GM23248 (cell line): ENCODE measurements around the gene BHLHE40. TPM values are rescaled to one million over a fixed set of nuclear protein-coding genes. Genes with fewer than 3 reads are reported as not detected.
A peak's percentile ranks its signal among the peaks of the same experiment; 100 is the strongest.

ENCODE experiments used
- DNase-seq: peaks from one replicate; pipeline ENCODE4 v3.0.0-alpha.2; 2015
- H2AFZ ChIP-seq: fragments of 200-600 bp; sonication (generic); 2 replicates; pipeline ENCODE4 v1.6.1; 2016; ENCODE audit warnings: antibody characterized with exemption
- H3F3A ChIP-seq: fragments of 200-600 bp; sonication (generic); 2 replicates; pipeline ENCODE4 v1.6.1; 2016; ENCODE audit warnings: mild to moderate bottlenecking, antibody characterized with exemption, mixed run types; ENCODE audit not compliant: insufficient read depth
- H3K27ac ChIP-seq: fragments of 200-600 bp; sonication (generic); 2 replicates; pipeline ENCODE4 v1.5.1; 2016; ENCODE audit warnings: mild to moderate bottlenecking
- H3K27me3 ChIP-seq: fragments of 200-600 bp; sonication (generic); replicated peaks from 2 replicates; pipeline ENCODE4 v1.6.1; 2016; ENCODE audit warnings: mild to moderate bottlenecking; ENCODE audit not compliant: insufficient read depth
- H3K36me3 ChIP-seq: fragments of 200-600 bp; sonication (generic); 2 replicates; pipeline ENCODE4 v1.6.1; 2016; ENCODE audit warnings: low read depth, mild to moderate bottlenecking
- H3K4me1 ChIP-seq: fragments of 200-600 bp; sonication (generic); 2 replicates; pipeline ENCODE4 v1.6.1; 2016; ENCODE audit warnings: mild to moderate bottlenecking; ENCODE audit not compliant: insufficient read depth
- H3K4me2 ChIP-seq: fragments of 200-600 bp; sonication (generic); one replicate; pipeline ENCODE4 v1.6.1; 2016; ENCODE audit warnings: mild to moderate bottlenecking; ENCODE audit not compliant: unreplicated experiment
- H3K4me3 ChIP-seq: fragments of 200-600 bp; sonication (generic); 2 replicates; pipeline ENCODE4 v1.5.1; 2016; ENCODE audit warnings: mild to moderate bottlenecking
- H3K79me2 ChIP-seq: fragments of 200-600 bp; sonication (generic); 2 replicates; pipeline ENCODE4 v1.6.1; 2016; ENCODE audit warnings: mild to moderate bottlenecking; ENCODE audit not compliant: insufficient read depth
- H3K9ac ChIP-seq: fragments of 200-600 bp; sonication (generic); 2 replicates; pipeline ENCODE4 v1.6.1; 2016; ENCODE audit warnings: mild to moderate bottlenecking
- H3K9me2 ChIP-seq: fragments of 200-600 bp; sonication (generic); 2 replicates; pipeline ENCODE4 v1.6.1; 2016; ENCODE audit warnings: mixed run types, mild to moderate bottlenecking, moderate library complexity; ENCODE audit not compliant: insufficient read depth
- H3K9me3 ChIP-seq: fragments of 200-600 bp; sonication (generic); one replicate; pipeline ENCODE4 v1.6.1; 2017; ENCODE audit warnings: low read depth
- H4K20me1 ChIP-seq: fragments of 200-600 bp; sonication (generic); 2 replicates; pipeline ENCODE4 v1.6.0; 2016; ENCODE audit not compliant: insufficient read depth
- EZH2 ChIP-seq: fragments of 200-600 bp; sonication (generic); IDR thresholded peaks from 2 replicates; pipeline ENCODE4 v1.6.1; 2018; ENCODE audit warnings: antibody characterized with exemption, mild to moderate bottlenecking; ENCODE audit not compliant: insufficient read depth, poor library complexity, severe bottlenecking
- EZH2phosphoT487 ChIP-seq: fragments of 200-600 bp; sonication (generic); IDR thresholded peaks from 2 replicates; pipeline ENCODE4 v1.6.1; 2018; ENCODE audit warnings: antibody characterized with exemption, moderate library complexity, mild to moderate bottlenecking, low read depth; ENCODE audit not compliant: insufficient read depth
- WGBS, 2 experiments: methylation state at CpG; one replicate each; pipeline ENCODE4 v1.1.6; 2015 to 2017; ENCODE audit warnings: low lambda C conversion rate in 2 of 2, low coverage in 1 of 2; ENCODE audit errors: missing lambda C conversion rate in 2 of 2; 5-methylcytosine and 5-hydroxymethylcytosine counted together
- in situ Hi-C: fragments of 300-500 bp; cut with MboI; formaldehyde crosslinking; loops from 2 replicates; pipeline ENCODE4 v1.15.0; 2020
- polyA plus RNA-seq: library from polyadenylated mRNA; unstranded; fragments of >200 nt; fragmentation: Nextera tagmentation; extraction: Ambion mirVana; gene quantifications from 2 replicates; pipeline ENCODE4 v1.2.1, GENCODE V29; 2016
- total RNA-seq: library from RNA; depleted of rRNA; stranded (reverse); fragments of >200 nt; shearing (Covaris generic); gene quantifications from 2 replicates; pipeline ENCODE4 v1.2.3, GENCODE V29; 2014

Gene BHLHE40
- total and polyA plus RNA-seq, 2 experiments from 2014 or later: 33.9 to 42.9 TPM

DNA sequence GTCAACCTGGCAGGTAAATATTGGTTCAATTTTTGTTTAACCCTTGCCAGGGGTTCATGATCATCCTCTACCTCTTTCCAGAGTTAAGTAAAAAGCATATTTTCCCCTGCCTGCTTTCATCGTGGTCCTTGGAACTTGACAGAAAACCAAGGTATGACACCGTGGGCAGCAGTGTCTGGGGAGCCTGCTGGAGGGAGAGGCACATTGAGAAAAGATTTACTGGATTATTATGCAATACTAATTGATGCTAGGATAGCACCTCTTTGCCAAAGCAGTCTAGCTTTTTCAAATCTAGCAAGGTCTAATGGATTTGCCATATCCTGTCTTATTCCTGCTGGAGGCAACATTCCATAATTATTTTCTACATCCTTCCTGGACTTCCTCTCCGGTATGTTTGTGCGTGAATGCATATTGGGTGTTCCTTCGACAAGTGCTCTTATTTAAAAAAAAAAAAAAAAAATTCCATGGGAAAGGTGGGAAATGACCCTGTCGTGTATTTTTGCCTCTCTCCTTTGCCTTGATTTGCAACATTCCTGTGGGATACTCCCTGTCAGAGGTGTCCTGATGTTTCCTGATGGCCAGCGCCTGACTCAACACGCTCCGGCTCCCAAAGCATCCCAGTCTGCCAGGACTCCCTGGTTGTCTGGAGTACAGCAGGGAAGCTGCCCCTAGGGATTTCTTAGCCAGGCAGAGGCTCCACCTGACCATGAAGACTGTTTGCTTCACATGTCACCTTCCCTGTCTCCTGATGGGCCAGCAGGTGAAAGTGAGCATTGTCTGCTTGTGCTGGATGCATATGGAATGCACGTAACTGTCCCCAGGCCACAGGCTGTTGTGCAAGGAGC, 6.3 kb downstream of the BHLHE40 start:
- peak overlapping the region; percentile 98 for H3K4me2 ChIP-seq
- peak; percentile 75 for DNase-seq
- H3K27ac ChIP-seq: peak overlapping the region; percentile 98
- 56 to 57% methylated on average over 10 of the region's 10 CpGs for whole genome bisulfite sequencing, 2 experiments
- in situ Hi-C loops: no loop called here
- H2AFZ ChIP-seq: no peak overlapping the region
- no peaks in the 10 kb centered on the region for H3K9me3 ChIP-seq
- H3K9me2 ChIP-seq: no peaks in the 10 kb centered on the region
- H3K79me2 ChIP-seq: peaks cover 40% of the 10 kb centered on the region
- H4K20me1 ChIP-seq: no peaks in the 10 kb centered on the region
- TF ChIP-seq EZH2: no peak
- no peak for TF ChIP-seq EZH2phosphoT487
- peaks cover 51% of the 10 kb centered on the region for H3K4me1 ChIP-seq
- H3K9ac ChIP-seq: peak overlapping the region; percentile 99
- peaks cover 21% of the 10 kb centered on the region for H3K36me3 ChIP-seq
- H3K4me3 ChIP-seq: no peak overlapping the region; the same call in 1 of the 2 replicates
- peaks cover 52% of the 10 kb centered on the region for H3F3A ChIP-seq
- no peaks in the 10 kb centered on the region for H3K27me3 ChIP-seq

DNA sequence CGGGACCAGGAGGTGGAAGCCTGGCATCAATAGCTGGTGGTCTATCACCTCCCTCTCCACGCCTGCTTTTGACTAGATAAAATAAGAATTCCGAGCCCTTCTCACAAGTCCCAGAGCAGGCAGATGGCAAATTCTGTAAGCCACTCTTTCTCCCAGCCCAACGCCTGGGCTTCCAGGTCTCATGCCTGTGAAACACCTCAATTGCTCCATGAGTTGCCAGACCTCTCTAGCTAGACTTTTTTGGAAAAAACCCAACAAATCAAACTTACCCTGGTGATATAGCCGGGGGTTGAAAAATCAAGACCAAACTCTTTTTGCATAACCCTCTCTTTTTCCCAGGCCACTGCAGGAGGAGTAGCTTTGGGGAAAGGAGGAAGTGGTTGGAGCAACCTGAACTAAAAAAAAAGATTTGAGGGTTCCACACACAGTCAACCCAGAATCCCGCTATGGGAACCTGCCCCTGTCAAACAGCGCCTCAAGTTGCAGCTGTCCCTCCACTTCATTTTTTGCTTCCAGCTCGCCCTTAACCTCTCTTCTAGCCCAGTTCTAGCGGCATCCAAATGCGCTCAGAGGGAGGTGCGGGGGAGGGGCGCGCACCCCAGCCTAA, 7.0 kb downstream of the BHLHE40 start:
- no peak for DNase-seq
- peak overlapping the region; percentile 98 for H3K4me2 ChIP-seq
- no peaks in the 10 kb centered on the region for H3K27me3 ChIP-seq
- H3K4me1 ChIP-seq: peaks cover 51% of the 10 kb centered on the region
- peak overlapping the region; percentile 64 for H3K4me3 ChIP-seq
- H3K9ac ChIP-seq: peak overlapping the region; percentile 99
- TF ChIP-seq EZH2: no peak
- TF ChIP-seq EZH2phosphoT487: no peak
- peaks cover 47% of the 10 kb centered on the region for H3F3A ChIP-seq
- no peak overlapping the region for H2AFZ ChIP-seq
- H3K27ac ChIP-seq: peak overlapping the region; percentile 98
- in situ Hi-C loops: no loop called here
- H3K9me2 ChIP-seq: no peaks in the 10 kb centered on the region
- H3K79me2 ChIP-seq: peaks cover 34% of the 10 kb centered on the region
- 24 to 26% methylated on average over 13 of the region's 13 CpGs for WGBS, 2 experiments
- peaks cover 16% of the 10 kb centered on the region for H3K36me3 ChIP-seq
- no peaks in the 10 kb centered on the region for H4K20me1 ChIP-seq
- no peaks in the 10 kb centered on the region for H3K9me3 ChIP-seq

DNA sequence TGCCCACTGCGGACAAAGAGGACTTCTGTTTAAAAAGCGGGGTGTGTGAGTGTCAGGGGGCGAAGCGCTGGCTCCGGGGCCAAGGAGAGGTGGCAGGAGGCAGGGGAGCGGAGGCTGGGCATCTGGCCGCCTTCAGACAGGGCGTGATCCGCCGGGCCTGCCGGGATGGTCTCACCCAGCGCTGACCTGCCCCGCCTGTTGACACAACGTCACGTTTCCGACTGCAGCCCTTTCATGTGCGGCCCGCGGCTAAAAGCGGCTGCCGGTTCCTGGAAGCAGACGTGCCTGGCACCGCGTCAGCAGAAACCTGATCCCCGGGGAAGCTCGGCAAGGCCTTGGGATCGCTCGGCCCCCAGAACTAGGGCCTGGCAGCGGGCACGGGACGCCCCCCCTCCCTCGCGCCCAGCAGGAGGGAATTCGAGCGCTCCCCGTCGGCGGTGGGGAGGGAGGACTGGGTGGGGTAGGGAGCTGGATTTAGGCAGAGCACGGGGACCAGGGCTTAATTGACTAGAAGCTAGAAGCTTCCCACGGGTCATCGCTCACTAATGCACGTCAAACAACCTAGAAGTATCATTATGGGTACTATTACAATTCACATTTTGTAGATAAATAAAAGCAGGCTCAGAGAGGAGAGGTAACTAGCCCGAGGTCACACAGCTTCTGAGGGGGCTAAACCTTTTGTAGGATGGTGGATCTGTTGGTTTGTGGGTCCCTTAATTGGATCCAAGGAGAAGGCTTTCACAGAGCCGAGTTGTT, 7.7 kb downstream of the BHLHE40 start:
- peaks cover 27% of the 10 kb centered on the region for H3K79me2 ChIP-seq
- in situ Hi-C loops: no loop called here
- no peaks in the 10 kb centered on the region for H3K27me3 ChIP-seq
- H3K36me3 ChIP-seq: peaks cover 9% of the 10 kb centered on the region
- peak overlapping the region; percentile 98 for H3K27ac ChIP-seq
- no peaks in the 10 kb centered on the region for H3K9me3 ChIP-seq
- H3K4me3 ChIP-seq: peak overlapping the region; percentile 64
- peaks cover 41% of the 10 kb centered on the region for H3F3A ChIP-seq
- TF ChIP-seq EZH2phosphoT487: no peak
- TF ChIP-seq EZH2: no peak
- H3K4me2 ChIP-seq: peak overlapping the region; percentile 98
- H3K9ac ChIP-seq: peak overlapping the region; percentile 99
- peaks cover 50% of the 10 kb centered on the region for H3K4me1 ChIP-seq
- 1 to 2% methylated on average over 28 to 40 of the region's 44 CpGs for whole genome bisulfite sequencing, 2 experiments
- peak; percentile 100 for DNase-seq
- H4K20me1 ChIP-seq: no peaks in the 10 kb centered on the region
- no peak overlapping the region for H2AFZ ChIP-seq
- no peaks in the 10 kb centered on the region for H3K9me2 ChIP-seq
